GM19463 (cell line): ENCODE data around the gene ALG14.
A peak's percentile ranks its signal among the peaks of the same experiment; 100 is the strongest.

Experiments
- ATAC-seq: cut with Tn5 transposase; IDR thresholded peaks from one replicate; pipeline ENCODE4 v1.9.1; 2021; ENCODE audit warnings: mild to moderate bottlenecking, moderate library complexity; ENCODE audit not compliant: unreplicated experiment

Gene ALG14

DNA sequence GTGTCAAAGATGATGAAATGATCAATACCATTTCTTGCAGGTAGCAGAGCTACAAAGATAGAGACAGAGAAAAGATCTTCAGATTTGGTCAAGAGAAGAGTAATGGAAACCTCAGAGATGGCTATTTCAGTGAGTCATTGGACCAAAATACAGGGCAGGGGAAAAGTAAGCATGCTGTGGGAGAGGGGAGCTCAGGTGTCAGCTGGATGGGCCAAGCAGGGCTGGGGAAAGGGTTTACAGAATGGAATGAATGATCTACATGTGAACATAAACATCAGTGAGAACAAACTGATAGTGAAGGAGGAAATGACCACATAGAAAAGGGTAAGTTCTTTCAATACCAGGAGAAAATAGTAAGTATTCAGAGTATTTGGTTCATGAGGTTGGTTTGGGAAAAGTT is 84.4 kb downstream of the ALG14 start:
- no peak for ATAC-seq

DNA sequence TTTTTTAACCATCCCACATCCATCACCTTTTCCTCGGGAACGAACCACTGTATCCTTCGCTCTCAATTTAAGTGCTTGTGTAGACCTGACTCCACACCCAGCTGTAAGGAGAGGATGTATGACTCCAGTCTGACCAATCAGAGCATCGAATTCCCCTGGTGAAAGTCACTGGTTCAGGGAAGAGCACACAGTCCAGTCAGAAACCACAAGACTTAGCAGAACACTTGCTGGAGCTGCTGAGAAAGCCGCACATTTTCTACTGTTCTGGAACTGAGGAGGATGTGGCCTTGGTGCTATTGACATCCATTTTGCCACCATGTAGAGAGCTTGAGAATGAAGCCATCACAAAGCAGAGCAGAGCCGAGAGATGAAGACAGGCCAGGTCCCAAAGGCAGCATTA is 86.0 kb downstream of the ALG14 start:
- ATAC-seq = no peak

DNA sequence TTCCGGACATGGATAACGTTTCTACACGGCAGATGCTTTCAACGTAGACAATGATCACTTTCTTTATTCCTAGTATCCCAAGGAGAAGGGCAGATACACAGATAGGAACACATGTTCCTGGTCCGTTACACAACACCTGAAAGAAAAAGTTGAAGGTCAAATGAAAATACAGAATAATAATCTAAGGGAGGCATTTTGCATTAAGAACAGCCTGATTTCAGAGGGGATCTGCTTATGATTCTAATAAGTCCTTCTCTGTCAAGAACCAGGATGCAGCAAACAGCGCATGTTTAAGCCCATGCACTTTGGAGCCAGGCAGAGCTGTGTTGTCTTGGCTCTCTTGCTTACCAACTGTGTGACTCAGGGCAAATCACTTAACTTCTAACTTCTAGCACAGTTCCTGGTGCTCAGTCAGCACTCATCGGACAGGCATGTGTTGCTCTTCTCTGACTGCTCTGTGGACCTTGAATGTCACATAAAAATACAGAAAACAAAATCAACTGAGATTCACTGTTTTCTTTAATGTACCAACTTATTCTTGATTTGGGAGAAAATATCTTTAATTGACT is 89.5 kb downstream of the ALG14 start:
- no peak for ATAC-seq

DNA sequence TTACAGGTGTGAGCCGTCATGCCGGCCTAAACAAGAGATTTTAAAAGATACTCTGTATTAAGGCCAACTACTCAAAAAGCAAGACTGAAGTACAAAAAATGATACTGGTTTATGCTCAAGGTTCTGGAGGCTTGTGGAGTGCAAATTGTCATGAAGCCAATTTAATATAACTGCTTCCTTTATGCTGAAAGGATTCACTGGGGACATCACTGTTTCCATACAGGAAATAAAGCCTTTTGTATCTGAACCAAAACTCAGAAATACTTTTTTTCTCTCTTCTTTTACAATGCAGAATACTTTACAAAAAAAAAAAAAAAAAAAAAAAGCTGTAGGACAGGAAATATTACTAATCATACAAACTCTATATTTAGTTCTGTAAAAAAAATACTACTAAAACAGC is 90.4 kb downstream of the ALG14 start:
- ATAC-seq = no peak

DNA sequence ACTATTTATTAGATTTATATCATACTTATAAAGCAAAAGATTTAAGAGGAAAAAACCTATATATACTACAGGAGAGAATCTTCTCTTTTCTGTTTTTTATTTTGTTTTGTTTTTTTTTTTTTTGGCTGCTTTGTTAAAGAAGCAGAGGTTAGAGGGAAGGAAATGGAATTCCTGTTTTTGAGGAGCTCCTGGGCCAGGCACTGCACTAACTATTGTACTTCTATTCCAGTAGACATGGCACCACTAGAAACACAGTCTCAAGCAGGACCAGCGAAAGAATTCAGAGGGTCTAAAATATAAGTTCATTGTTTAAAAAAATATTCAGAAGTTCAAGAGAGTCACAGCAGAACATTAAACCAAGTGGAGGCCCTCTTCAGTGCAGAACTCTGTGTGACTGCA is 91.2 kb downstream of the ALG14 start:
- ATAC-seq = no peak

DNA sequence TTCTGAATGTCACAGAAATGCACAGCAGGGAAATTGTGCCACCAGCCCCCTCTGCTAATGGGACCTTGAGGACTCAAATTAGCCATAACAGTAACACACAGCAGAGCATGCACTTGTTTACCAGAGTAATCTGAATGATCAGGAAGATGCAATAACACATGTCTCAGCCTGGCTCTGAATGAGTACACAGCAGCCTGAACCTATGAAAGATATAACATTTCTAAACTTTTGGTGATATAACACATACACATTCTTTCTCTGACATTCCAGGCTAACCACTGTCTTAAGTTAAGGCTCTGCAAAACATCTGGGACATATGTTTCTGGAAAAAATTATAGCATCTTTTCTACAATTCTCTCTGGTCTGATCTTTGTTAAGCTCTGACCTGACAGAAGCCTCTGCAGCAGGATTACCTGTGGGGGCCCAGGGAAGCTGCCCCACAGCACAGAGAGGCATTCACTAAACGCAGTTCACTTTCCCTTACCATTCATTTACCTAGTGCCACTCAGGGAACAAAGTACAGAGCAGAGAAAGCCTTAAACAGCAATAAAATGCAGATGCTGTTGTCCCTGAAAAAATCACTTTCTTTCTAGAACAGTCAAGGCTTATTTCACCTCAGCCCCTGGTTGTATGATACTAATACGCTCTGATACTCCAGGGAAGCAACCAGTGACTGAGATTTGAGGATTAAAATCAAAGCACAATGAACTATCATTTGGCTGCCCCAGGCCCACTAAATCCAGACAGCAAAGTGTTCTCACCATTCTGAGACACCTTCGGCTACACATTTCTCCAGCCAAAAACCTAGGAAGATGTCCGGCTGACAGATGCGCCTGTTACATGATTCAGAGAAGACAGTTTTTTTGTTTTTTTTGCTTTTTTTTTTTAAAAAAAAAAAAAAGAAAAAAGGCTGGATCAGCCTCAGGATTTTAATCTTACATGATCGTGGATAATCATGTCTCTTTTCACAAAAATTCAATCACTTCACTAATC is 91.9 kb downstream of the ALG14 start:
- no peak for ATAC-seq

DNA sequence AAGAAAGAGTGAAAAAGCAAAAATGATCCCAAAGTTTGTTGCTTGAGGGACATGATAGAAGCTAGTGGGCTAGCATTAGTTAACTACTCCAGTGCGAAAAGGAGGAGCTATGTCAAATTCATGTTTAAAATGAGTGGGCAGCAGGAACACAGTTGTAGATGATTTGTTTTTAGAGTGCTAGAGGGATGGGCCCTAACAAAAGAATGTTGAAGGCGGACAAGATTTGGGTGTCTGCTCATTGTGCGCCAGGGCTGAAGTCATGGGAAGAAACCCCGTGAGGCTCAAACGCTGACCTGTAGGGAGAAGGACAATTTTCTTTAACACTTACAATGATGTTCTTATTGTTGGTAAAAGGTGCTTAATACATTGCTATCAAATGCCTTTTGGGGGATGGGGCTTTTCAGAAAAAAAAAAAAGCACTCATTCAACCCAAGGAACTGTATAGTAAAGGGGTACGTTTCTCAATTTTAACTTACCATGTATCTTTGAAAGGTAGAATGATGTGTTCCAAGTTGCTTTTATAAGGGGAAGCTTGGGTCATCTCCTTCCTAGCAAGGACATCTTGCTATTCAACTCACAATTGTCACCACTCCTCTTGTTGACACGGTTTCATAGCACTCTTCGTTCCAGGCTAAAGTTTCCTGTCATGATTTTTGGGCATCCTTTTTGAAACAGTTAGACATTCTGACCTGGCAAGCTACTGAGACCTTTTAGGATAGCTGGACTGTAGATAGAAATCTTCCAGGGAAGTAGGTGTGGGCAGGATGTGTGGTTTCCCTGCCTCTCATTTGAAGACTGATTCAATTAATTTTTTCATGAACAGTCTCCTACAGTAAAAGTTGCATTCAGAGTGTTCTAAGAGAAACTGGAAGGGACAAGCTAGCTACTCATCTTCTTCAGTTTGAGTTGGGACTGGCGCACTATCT is 92.8 kb downstream of the ALG14 start:
- no peak for ATAC-seq

DNA sequence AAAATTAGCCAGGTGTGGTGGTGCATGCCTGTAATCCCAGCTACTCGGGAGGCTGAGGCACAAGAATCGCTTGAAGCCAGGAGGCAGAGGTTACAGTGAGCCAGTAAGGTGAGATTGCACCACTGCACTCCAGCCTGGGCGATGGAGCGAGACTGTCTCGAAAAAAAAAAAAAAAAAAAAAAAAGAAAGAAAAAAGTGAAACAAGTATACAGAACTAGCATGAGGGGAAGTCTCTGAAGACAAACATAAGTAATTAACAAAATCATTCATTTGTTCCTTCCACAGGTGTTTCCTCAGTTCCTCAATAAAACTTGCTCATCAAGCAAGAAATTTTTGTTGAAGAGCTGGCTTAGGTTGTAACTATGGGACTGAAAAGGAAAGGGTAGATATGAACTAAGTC is 93.6 kb downstream of the ALG14 start:
- ATAC-seq = no peak

DNA sequence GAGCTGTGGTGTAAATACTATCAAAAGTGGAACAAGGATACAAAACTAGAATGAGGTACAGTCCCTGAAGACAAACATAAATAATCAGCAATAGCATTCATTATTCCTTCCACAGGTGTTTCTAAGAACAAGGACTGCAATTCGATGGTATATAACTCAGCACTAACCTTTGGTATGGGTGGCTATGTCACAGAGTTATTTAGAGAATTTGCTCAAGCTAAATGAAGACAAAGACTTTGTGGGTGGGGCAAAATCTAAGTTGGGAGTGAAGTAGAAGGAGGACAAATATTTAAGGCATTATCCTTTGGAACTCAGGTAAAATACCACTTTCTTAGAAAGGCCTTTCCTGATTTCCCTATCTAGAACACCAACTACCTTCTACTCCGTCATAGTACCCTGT is 94.3 kb downstream of the ALG14 start:
- ATAC-seq = no peak

DNA sequence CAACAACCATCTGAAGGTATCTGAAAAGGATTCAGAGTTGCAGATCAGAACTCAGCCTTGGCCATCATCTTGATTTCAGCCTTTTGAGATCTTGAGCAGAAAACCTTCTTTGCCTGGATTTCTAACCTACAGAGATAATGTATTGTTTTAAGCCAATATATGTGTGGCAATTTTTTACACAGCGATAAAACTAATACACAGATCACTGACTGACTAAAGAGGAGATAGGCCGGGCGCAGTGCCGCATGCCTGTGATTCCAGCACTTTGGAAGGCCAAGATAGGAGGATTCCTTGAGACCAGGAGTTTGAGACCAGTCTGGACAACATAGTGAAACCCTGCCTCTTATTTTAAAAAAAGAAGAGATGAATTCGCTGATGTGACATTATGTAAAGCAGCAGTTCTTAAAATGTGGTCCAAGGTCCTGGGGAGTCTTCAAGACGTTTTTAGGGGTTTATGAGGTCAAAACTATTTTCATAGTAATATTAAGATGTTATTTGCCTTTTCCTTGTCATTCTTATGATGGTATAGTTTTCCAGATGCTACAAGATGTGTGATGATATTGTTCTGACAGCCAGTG is 95.7 kb downstream of the ALG14 start:
- no peak for ATAC-seq

DNA sequence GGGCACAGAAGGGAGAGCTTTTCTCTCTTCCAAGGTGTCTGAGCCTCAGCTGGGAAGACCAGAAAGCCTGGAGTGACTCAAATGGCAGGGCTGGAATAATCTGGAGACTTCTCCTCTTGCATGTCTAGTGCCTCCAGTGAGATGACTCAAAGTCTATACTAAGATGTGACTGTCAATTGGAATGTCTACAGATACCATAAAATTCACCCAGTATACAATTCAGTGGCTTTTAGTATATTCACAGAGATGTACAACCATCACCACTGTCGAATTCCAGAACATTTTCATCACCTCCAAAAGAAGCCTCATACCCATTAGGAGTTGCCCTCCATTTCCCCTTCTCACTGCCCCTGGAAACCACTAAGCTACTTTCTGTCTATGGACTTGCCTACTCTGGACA is 97.9 kb downstream of the ALG14 start:
- no peak for ATAC-seq

DNA sequence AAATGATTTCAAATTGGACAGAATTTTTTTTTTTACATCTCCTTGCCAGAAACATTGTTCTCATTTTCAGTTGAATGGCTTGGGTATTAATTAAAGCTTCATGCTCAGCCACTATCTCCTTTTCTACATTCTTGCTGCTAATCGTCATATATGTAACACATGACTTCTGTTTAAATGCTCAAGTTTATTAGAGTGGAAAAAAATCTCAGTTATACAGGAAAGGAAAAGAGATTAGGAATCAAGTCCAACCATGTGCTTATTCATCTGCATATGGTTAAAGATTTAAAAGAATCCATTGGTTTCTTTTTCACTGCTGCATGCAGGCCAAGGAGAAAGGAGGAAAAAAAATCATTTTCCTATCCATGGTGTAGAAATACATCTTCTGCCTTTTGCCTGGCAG is 98.5 kb downstream of the ALG14 start:
- no peak for ATAC-seq

DNA sequence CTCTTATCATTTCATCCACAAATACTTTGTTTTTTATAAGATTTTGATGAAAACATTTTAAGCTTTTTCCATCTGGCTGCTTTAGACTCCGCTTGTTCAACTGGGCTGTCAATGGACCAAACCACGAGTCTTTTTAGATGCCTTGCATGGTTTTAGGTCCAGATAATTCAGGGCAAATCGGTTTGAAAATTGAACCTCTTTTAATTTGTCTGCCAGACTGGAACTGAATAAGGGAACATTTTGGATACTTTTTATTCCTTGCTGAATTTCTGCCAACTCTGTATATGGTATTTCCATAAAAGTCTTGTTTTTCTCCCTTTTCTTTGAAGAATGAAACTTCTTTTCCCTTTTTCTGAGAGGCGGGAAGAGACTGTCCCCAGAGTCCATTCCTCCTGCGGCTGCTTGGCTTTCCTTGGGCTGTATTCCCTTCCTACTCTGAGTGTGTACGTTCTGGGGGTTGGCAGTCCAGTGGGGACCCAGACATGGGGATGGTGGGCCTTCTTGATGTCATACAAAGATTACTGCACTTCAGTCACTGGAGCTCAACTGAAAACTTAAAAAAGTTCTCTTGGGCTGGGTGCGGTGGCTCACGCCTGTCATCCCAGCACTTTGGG is 99.3 kb downstream of the ALG14 start:
- no peak for ATAC-seq

DNA sequence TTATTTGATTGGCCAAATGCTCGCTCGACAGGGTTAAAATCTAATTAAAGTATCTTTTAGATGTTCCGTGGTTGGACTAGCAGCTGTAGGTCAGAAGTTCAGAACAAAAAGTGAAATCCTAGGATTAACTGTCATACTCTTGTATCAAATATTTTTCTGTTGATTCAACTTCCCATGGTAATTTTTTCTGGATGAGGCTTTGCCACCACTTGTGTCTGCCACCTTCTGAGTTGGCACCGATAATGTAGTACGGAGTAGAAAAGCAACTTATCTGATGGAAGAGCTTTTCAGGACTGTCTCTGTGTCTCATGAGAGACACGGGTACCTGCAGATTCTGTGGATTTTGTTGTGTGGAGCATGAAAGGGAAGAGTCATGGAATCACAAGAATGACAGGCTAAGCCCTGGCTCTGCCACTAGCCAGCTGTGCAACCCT is 101.2 kb downstream of the ALG14 start:
- no peak for ATAC-seq

DNA sequence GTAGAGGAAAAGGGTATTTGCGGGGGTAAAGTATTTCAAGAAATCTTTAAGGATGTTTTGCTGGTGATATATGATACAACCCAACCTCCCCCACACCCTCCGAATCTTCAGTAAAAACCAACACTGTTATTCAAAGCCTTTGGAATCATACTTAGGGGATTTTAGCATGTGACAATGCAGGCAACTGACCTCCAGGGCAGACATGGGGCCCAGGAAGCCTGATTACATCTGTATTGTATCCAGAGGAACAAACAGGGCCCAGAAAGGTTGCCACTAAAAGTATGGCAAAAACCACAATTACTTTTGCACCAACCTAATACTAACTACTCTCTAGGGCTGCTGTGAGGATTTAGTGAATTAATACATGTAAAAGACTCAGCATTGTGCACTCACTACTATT is 102.0 kb downstream of the ALG14 start:
- no peak for ATAC-seq

DNA sequence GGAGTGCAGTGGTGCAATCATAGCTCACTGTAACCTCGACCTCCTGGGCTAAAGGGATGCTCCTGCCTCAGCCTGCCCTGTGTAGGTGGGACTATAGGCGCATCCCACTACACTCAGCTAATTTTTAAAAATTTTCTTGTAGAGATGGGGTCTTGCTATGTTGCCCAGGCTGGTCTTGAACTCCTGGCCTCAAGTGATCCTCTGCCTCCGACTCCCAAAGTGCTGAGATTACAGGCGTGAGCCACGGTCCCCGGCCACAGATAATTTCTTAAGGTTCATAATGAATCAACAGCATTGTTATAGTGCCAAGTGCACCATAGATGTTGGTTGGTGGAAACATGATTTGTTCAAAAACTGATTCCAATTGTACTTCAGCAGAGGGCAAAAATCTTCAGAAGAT is 103.6 kb downstream of the ALG14 start:
- no peak for ATAC-seq

DNA sequence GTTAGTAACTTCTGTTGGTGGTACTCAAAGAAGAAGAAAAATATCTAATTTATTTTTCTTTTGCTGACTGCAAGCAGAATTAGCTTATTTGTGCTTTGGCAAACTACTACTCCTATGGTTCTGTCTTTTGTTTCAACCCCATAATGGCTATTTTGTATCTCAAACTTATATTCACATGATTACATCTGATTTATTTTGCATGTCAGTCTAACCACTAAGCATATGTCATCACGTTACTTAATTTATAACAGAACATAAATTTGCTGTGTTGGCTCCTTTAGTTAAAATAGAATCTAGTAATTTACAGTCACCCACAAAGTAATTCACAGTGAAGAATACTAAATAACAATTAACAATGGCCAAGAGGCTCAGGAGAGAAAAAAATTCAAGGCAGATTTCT is 106.7 kb downstream of the ALG14 start:
- ATAC-seq = no peak

DNA sequence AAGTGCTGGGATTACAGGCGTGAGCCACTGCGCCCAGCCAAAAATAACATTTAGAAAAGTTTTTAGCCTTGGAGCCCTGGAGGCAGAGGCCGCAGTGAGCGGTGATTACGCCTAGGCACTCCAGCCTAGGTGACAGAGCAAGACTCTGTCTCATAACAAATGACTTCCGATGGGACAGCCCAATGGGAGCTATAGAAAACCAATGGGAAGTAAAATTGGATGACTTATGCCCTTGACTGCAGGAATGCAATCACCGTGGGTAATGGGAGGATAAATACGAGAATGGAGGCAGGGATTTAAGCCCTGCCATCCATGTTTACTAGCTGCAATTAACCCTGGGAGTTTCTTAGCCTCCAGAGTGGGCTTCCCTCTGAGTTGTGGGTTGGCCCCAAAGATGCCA is 108.9 kb downstream of the ALG14 start:
- ATAC-seq = no peak

DNA sequence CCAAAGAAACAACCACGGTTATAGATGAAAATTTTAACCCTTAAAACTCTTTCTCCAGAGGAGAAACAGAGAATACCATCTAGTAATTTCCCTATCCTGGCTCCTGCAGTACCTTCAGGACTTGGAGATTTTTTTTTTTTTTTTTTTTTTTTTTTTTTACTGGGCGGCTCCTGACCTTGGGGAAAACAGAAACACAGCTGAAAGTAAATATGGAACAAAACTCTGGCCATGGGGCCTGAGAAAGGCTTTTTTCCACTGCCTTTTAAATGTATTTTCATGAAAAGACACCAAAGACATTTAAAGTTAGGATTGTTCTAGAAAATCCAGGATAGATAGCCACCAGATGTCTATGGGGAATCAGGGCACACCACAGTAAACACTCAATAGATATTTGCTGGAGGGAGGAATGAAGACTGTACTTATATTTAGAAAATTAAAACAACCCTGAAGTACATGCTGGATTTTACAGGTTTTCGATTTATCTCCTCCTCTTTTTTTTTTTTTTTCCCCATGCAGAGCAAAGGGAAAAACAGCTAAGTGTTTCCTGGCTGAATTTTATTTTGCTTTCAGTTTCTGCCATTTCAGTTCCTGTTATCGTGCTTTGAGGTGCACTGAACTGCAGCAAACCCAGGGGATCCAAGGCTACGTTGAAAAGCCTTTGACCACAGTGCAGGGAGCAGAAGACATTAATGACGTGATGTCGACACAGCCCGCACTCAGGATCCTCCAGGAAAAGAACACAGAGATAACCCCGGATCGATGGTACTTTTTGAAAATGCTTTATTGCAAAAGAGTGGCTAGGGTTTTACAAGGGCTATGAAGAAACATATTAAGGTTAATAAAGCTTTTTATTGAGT is 110.1 kb downstream of the ALG14 start:
- ATAC-seq = peak; percentile 94

DNA sequence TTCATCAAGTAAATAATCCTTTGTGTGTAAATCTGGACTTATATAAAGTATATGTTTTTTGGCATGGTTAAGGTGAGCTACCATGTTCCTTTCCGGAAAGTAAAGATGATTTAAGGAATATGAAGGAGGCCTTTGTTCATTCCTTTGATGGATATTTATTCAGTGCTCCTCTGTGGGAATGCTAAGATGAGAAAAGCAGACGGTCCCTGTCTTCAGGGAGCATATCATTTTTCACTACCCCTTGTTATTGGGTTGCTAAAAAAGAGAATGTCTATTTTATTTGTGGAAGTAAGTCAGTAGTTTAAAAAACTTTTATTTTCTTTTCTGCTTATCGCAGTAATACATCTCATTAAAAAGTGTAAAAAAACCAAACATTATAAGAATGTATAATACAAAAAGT is 110.8 kb downstream of the ALG14 start:
- no peak for ATAC-seq
